Medulla oblongata (tissue), 1 donor: ENCODE results near the gene SLC12A2.
A peak's percentile ranks its signal among the peaks of the same experiment; 100 is the strongest.

ENCODE experiments used
- DNase-seq: peaks from one replicate; pipeline ENCODE4 v3.0.0-alpha.2; 2015; ENCODE audit errors: extremely low spot score

SLC12A2 gene

GRCh38 chr5:128169401-128170017 lies 85.9 kb downstream of the SLC12A2 start:
- no peak for DNase-seq

- DNase-seq, result no peak
These were observed 88.5 kb downstream of the SLC12A2 start for GRCh38 chr5:128172102-128172501.

GRCh38 chr5:128174951-128175350 lies 91.4 kb downstream of the SLC12A2 start:
- no peak for DNase-seq

- no peak for DNase-seq
These were observed 108.8 kb downstream of the SLC12A2 start for GRCh38 chr5:128192368-128192767.

- no peak for DNase-seq
These were observed 110.3 kb downstream of the SLC12A2 start for GRCh38 chr5:128193665-128194390.

- no peak for DNase-seq
These were observed 111.8 kb downstream of the SLC12A2 start for GRCh38 chr5:128195316-128195715.

GRCh38 chr5:128196080-128196479 lies 112.5 kb downstream of the SLC12A2 start:
- no peak for DNase-seq

- no peak for DNase-seq
These were observed 113.2 kb downstream of the SLC12A2 start for GRCh38 chr5:128196791-128197190.

- no peak for DNase-seq
These were observed 114.4 kb downstream of the SLC12A2 start for GRCh38 chr5:128197896-128198522.

- DNase-seq, result no peak
These were observed 115.5 kb downstream of the SLC12A2 start for GRCh38 chr5:128199104-128199503.

- DNase-seq, result no peak
These were observed 116.0 kb downstream of the SLC12A2 start for GRCh38 chr5:128199611-128200010.

- DNase-seq, result peak; percentile 81
These were observed 117.7 kb downstream of the SLC12A2 start for GRCh38 chr5:128201065-128201926.

- DNase-seq, result no peak
These were observed 118.8 kb downstream of the SLC12A2 start for GRCh38 chr5:128202320-128202719.

- no peak for DNase-seq
These were observed 124.9 kb downstream of the SLC12A2 start for GRCh38 chr5:128208436-128208835.

- DNase-seq, result no peak
These were observed 128.7 kb downstream of the SLC12A2 start for GRCh38 chr5:128212191-128212806.

GRCh38 chr5:128213340-128213739 lies 129.8 kb downstream of the SLC12A2 start:
- peak; percentile 81 for DNase-seq

GRCh38 chr5:128213833-128214232 lies 130.3 kb downstream of the SLC12A2 start:
- DNase-seq, result no peak

GRCh38 chr5:128216285-128216684 lies 132.7 kb downstream of the SLC12A2 start:
- DNase-seq, result no peak

- DNase-seq, result peak; percentile 37
These were observed 133.4 kb downstream of the SLC12A2 start for GRCh38 chr5:128216860-128217531.

GRCh38 chr5:128220841-128221240 lies 137.3 kb downstream of the SLC12A2 start:
- DNase-seq, result no peak

GRCh38 chr5:128224336-128224735 lies 140.8 kb downstream of the SLC12A2 start:
- DNase-seq, result no peak
